HEK293 (cell line): ENCODE results near the gene TBC1D12.
A peak's percentile ranks its signal among the peaks of the same experiment; 100 is the strongest.

ENCODE experiments used
- CTCF ChIA-PET: fragments of 350-600 bp; formaldehyde crosslinking; extraction: SDS; loops from one replicate; lab custom pipeline; 2021; ENCODE audit warnings: antibody characterized with exemption; lab: Yijun Ruan, JAX
- POLR2A ChIA-PET: fragments of 300-600 bp; formaldehyde crosslinking; extraction: SDS; loops from one replicate; lab custom pipeline; 2020; ENCODE audit warnings: antibody characterized with exemption, inconsistent platforms; lab: Yijun Ruan, JAX
- H3K27ac ChIP-seq: fragments of 200-500 bp; sonication (Bioruptor generic); 2 replicates; pipeline ENCODE4 v1.5.1; 2014; ENCODE audit warnings: low read depth, low read length, control low read depth, inconsistent platforms; ENCODE audit errors: extremely low read depth
- H3K36me3 ChIP-seq, 2 experiments: fragments of 200-500 bp in 1 of 2; sonication (Bioruptor generic) in 1 of 2; 1 replicate in 1 of 2; 2 replicates in 1 of 2; pipeline ENCODE4 v1.5.1; 2014 to 2017; ENCODE audit warnings: inconsistent platforms in 2 of 2, low read length in 2 of 2; ENCODE audit not compliant: control insufficient read depth in 2 of 2, insufficient read depth in 1 of 2
- H3K4me1 ChIP-seq: fragments of 200-500 bp; sonication (Bioruptor generic); 2 replicates; pipeline ENCODE4 v1.5.1; 2014; ENCODE audit warnings: mild to moderate bottlenecking, low read length, inconsistent platforms; ENCODE audit not compliant: control insufficient read depth, insufficient read depth
- H3K4me3 ChIP-seq: 2 replicates; pipeline ENCODE4 v1.5.1; 2011; ENCODE audit warnings: low read depth, mild to moderate bottlenecking, control low read depth, low read length, moderate library complexity
- H3K9me3 ChIP-seq: fragments of 200-500 bp; sonication (Bioruptor generic); 2 replicates; pipeline ENCODE4 v1.5.1; 2014; ENCODE audit warnings: low read depth, low read length, inconsistent platforms; ENCODE audit not compliant: control insufficient read depth, insufficient read depth
- FEZF1 ChIP-seq: fragments of 450-650 bp; formaldehyde crosslinking; IDR thresholded peaks from 2 replicates; pipeline ENCODE4 v1.5.1; 2016; ENCODE audit warnings: missing biosample characterization, missing genetic modification characterization
- GLI2 ChIP-seq: fragments of 450-650 bp; formaldehyde crosslinking; IDR thresholded peaks from 2 replicates; pipeline ENCODE4; 2017; ENCODE audit warnings: missing biosample characterization, missing genetic modification characterization, low read depth, borderline replicate concordance
- GLI4 ChIP-seq: fragments of 450-650 bp; formaldehyde crosslinking; IDR thresholded peaks from 2 replicates; pipeline ENCODE4 v1.5.1; 2016; ENCODE audit warnings: missing biosample characterization, missing genetic modification characterization
- MEIS1 ChIP-seq: sonication (generic); formaldehyde crosslinking; IDR thresholded peaks from 2 replicates; pipeline ENCODE4 v1.8.1; 2022; ENCODE audit warnings: missing genetic modification reagents, mild to moderate bottlenecking, borderline replicate concordance
- MYNN ChIP-seq: fragments of 450-650 bp; formaldehyde crosslinking; IDR thresholded peaks from 2 replicates; pipeline ENCODE4 v1.5.1; 2016; ENCODE audit warnings: missing biosample characterization, missing genetic modification characterization, borderline replicate concordance
- RBAK ChIP-seq: fragments of 450-650 bp; formaldehyde crosslinking; IDR thresholded peaks from 2 replicates; pipeline ENCODE4 v1.5.1; 2016; ENCODE audit warnings: missing biosample characterization, missing genetic modification characterization
- SP7 ChIP-seq: fragments of 450-650 bp; formaldehyde crosslinking; IDR thresholded peaks from 2 replicates; pipeline ENCODE4 v1.5.1; 2016; ENCODE audit warnings: missing biosample characterization, missing genetic modification characterization
- ZNF221 ChIP-seq: fragments of 450-650 bp; formaldehyde crosslinking; IDR thresholded peaks from 2 replicates; pipeline ENCODE4 v1.5.1; 2017; ENCODE audit warnings: missing biosample characterization, missing genetic modification characterization, borderline replicate concordance
- ZNF24 ChIP-seq: fragments of 450-650 bp; formaldehyde crosslinking; IDR thresholded peaks from 2 replicates; pipeline ENCODE4 v1.5.1; 2016; ENCODE audit warnings: missing biosample characterization, missing genetic modification characterization
- ZNF324 ChIP-seq: fragments of 450-650 bp; formaldehyde crosslinking; IDR thresholded peaks from 2 replicates; pipeline ENCODE4 v1.5.1; 2016; ENCODE audit warnings: missing biosample characterization, missing genetic modification characterization
- ZNF416 ChIP-seq: fragments of 450-650 bp; formaldehyde crosslinking; IDR thresholded peaks from 2 replicates; pipeline ENCODE4 v1.5.1; 2016; ENCODE audit warnings: missing biosample characterization, missing genetic modification characterization
- ZNF48 ChIP-seq: fragments of 450-650 bp; formaldehyde crosslinking; IDR thresholded peaks from 2 replicates; pipeline ENCODE4 v1.5.1; 2016; ENCODE audit warnings: missing biosample characterization, missing genetic modification characterization
- ZNF544 ChIP-seq: fragments of 450-650 bp; formaldehyde crosslinking; IDR thresholded peaks from 2 replicates; pipeline ENCODE4 v1.5.0; 2017; ENCODE audit warnings: missing biosample characterization, missing genetic modification characterization
- ZNF600 ChIP-seq: fragments of 450-650 bp; formaldehyde crosslinking; IDR thresholded peaks from 2 replicates; pipeline ENCODE4 v1.5.1; 2016; ENCODE audit warnings: missing biosample characterization, missing genetic modification characterization
- ZNF610 ChIP-seq: fragments of 450-650 bp; formaldehyde crosslinking; IDR thresholded peaks from 2 replicates; pipeline ENCODE4 v1.5.1; 2016; ENCODE audit warnings: missing biosample characterization, missing genetic modification characterization, borderline replicate concordance
- TF ChIP-seq, protein P1 (sequence below): fragments of 450-650 bp; formaldehyde crosslinking; IDR thresholded peaks from 2 replicates; pipeline ENCODE4 v1.5.1; 2016; ENCODE audit warnings: missing biosample characterization, missing genetic modification characterization
- TF ChIP-seq, protein P2 (sequence below): fragments of 450-650 bp; formaldehyde crosslinking; IDR thresholded peaks from 2 replicates; pipeline ENCODE4 v1.5.1; 2016; ENCODE audit warnings: missing biosample characterization, missing genetic modification characterization
- TF ChIP-seq, protein P3 (sequence below): fragments of 450-650 bp; formaldehyde crosslinking; IDR thresholded peaks from 2 replicates; pipeline ENCODE4 v1.5.1; 2016; ENCODE audit warnings: missing biosample characterization, missing genetic modification characterization, borderline replicate concordance
- TF ChIP-seq, protein P4 (sequence below): fragments of 450-650 bp; formaldehyde crosslinking; IDR thresholded peaks from 2 replicates; pipeline ENCODE4 v1.5.1; 2016; ENCODE audit warnings: missing biosample characterization, missing genetic modification characterization

TBC1D12 gene

DNA sequence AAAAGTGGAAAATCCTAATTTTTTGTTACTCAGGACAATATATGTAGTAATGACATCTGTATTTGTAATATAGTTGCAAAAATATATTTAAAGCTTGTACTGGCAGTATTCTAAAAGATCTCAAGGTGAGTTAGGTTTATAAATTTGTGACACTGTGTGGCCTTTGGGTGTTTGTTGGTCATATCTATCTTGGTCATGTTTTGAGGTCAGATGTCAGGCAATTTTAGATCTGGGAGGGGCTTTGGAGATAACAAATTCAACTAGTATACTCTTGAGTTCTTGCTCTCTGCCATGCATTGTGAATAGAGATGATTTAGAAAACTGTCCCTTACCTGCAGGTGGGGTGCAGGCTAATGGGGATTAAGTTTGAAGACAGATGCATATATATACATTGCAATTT is 3.1 kb downstream of the TBC1D12 start:
- Histone ChIP-seq H3K4me3 (no peak overlapping the region), H3K4me1 (peaks cover 17% of the 10 kb centered on the region), H3K9me3 (no peaks in the 10 kb centered on the region), H3K27ac (no peak overlapping the region), H3K36me3 (no peaks in the 10 kb centered on the region)
- ChIA-PET POLR2A (no interaction called here), CTCF (interaction anchor here (0.5 to 0.7 kb wide), 4 partner anchors 39 to 921 kb away, joined by 3 to 5 read pairs (median 4); no protein-coding TSS in a partner anchor)
- TF ChIP-seq GLI4 (tag by site-specific recombination) = no peak
- no peak for TF ChIP-seq SP7 (tag by site-specific recombination)
- TF ChIP-seq, protein P1, sequence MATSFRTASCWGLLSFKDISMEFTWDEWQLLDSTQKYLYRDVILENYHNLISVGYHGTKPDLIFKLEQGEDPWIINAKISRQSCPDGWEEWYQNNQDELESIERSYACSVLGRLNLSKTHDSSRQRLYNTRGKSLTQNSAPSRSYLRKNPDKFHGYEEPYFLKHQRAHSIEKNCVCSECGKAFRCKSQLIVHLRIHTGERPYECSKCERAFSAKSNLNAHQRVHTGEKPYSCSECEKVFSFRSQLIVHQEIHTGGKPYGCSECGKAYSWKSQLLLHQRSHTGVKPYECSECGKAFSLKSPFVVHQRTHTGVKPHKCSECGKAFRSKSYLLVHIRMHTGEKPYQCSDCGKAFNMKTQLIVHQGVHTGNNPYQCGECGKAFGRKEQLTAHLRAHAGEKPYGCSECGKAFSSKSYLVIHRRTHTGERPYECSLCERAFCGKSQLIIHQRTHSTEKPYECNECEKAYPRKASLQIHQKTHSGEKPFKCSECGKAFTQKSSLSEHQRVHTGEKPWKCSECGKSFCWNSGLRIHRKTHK (tag by site-specific recombination) = no peak
- no peak for TF ChIP-seq RBAK (tag by site-specific recombination)
- no peak for TF ChIP-seq ZNF610 (tag by site-specific recombination)
- no peak for TF ChIP-seq MEIS1
- no peak for TF ChIP-seq ZNF24
- TF ChIP-seq, protein P2, sequence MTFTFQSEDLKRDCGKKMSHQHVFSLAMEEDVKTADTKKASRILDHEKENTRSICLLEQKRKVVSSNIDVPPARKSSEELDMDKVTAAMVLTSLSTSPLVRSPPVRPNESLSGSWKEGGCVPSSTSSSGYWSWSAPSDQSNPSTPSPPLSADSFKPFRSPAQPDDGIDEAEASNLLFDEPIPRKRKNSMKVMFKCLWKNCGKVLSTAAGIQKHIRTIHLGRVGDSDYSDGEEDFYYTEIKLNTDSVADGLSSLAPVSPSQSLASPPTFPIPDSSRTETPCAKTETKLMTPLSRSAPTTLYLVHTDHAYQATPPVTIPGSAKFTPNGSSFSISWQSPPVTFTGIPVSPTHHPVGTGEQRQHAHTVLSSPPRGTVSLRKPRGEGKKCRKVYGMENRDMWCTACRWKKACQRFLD (tag by site-specific recombination) = no peak
- TF ChIP-seq, protein P3, sequence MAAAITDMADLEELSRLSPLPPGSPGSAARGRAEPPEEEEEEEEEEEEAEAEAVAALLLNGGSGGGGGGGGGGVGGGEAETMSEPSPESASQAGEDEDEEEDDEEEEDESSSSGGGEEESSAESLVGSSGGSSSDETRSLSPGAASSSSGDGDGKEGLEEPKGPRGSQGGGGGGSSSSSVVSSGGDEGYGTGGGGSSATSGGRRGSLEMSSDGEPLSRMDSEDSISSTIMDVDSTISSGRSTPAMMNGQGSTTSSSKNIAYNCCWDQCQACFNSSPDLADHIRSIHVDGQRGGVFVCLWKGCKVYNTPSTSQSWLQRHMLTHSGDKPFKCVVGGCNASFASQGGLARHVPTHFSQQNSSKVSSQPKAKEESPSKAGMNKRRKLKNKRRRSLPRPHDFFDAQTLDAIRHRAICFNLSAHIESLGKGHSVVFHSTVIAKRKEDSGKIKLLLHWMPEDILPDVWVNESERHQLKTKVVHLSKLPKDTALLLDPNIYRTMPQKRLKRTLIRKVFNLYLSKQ (tag by site-specific recombination) = no peak
- TF ChIP-seq FEZF1 (tag by site-specific recombination) = no peak
- no peak for TF ChIP-seq MYNN (tag by site-specific recombination)
- TF ChIP-seq GLI2 (tag by site-specific recombination) = no peak
- no peak for TF ChIP-seq ZNF324 (tag by site-specific recombination)
- no peak for TF ChIP-seq ZNF48 (tag by site-specific recombination)

DNA sequence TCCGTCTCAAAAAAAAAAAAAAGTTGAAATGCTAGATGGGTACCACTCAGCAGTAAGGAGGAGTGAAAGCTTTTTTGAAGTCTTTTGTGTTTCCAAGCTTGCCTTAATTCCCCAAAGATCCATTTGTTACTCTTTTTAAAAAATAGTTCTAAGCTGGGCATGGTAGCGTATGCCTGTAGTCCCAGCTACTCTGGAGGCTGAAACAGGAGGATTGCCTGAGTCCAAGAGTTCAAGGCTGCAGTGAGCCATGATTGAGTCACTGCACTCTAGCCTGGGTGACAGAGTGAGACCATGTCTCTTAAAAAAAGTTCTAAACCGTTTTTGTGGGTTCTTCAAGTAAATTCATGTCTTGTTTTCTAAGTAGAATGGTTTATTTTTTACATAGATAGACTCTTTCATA is 5.3 kb downstream of the TBC1D12 start:
- H3K27ac ChIP-seq = no peak overlapping the region
- no peaks in the 10 kb centered on the region for H3K9me3 ChIP-seq
- H3K4me3 ChIP-seq = no peak overlapping the region
- TF ChIP-seq, protein P4, sequence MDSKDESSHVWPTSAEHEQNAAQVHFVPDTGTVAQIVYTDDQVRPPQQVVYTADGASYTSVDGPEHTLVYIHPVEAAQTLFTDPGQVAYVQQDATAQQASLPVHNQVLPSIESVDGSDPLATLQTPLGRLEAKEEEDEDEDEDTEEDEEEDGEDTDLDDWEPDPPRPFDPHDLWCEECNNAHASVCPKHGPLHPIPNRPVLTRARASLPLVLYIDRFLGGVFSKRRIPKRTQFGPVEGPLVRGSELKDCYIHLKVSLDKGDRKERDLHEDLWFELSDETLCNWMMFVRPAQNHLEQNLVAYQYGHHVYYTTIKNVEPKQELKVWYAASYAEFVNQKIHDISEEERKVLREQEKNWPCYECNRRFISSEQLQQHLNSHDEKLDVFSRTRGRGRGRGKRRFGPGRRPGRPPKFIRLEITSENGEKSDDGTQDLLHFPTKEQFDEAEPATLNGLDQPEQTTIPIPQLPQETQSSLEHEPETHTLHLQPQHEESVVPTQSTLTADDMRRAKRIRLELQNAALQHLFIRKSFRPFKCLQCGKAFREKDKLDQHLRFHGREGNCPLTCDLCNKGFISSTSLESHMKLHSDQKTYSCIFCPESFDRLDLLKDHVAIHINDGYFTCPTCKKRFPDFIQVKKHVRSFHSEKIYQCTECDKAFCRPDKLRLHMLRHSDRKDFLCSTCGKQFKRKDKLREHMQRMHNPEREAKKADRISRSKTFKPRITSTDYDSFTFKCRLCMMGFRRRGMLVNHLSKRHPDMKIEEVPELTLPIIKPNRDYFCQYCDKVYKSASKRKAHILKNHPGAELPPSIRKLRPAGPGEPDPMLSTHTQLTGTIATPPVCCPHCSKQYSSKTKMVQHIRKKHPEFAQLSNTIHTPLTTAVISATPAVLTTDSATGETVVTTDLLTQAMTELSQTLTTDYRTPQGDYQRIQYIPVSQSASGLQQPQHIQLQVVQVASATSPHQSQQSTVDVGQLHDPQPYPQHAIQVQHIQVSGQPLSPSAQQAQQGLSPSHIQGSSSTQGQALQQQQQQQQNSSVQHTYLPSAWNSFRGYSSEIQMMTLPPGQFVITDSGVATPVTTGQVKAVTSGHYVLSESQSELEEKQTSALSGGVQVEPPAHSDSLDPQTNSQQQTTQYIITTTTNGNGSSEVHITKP (tag by site-specific recombination) = no peak
- TF ChIP-seq ZNF600 (tag by site-specific recombination) (0 out of 2 replicates have a peak, but pooled peaks have one; percentile 64), ZNF416 (tag by site-specific recombination) (no peak), ZNF544 (tag by site-specific recombination) (no peak), ZNF221 (tag by site-specific recombination) (no peak)
- ChIA-PET POLR2A (interaction anchor here (0.7 to 0.8 kb wide), 2 partner anchors 9 to 147 kb away, joined by 3 to 4 read pairs; no protein-coding TSS in a partner anchor), CTCF (interaction anchor here (0.6 to 1.4 kb wide), 2 partner anchors 9 to 1362 kb away, joined by 5 read pairs; no protein-coding TSS in a partner anchor)
- peaks cover 17% of the 10 kb centered on the region for H3K4me1 ChIP-seq
- H3K36me3 ChIP-seq = no peaks in the 10 kb centered on the region
